ENCODE measurements around the gene ENOX1. TPM values are rescaled to one million over a fixed set of nuclear protein-coding genes. Genes with fewer than 3 reads are reported as not detected.

ENOX1 gene
- total RNA-seq, 1 donor from 2014 or later = 0.71 TPM

GRCh38 chr13:43802511-43802910 is 15.7 kb upstream of the ENOX1 start:
- no peak for DNase-seq (ENCODE audit: low read depth)
- TF ChIP-seq CTCF (IDR thresholded peaks at IDR 0.05; ENCODE audit: insufficient read depth, low read length, poor library complexity, severe bottlenecking) = no peak
- no peaks in the 10 kb centered on the region for H3K27me3 ChIP-seq (ENCODE audit: control insufficient read depth, insufficient read depth, low read length)
- H3K4me3 ChIP-seq (ENCODE audit: low read depth, low read length) = no peak overlapping the region
- no peaks in the 10 kb centered on the region for H3K36me3 ChIP-seq (ENCODE audit: control insufficient read depth, insufficient read depth, low read length)

GRCh38 chr13:43800828-43801227 is 14.1 kb upstream of the ENOX1 start:
- no peak for TF ChIP-seq CTCF (IDR thresholded peaks at IDR 0.05; ENCODE audit: insufficient read depth, low read length, poor library complexity, severe bottlenecking)
- no peak for DNase-seq (ENCODE audit: low read depth)

GRCh38 chr13:43799191-43799590 is 12.4 kb upstream of the ENOX1 start:
- no peaks in the 10 kb centered on the region for H3K36me3 ChIP-seq (ENCODE audit: control insufficient read depth, insufficient read depth, low read length)
- no peak for DNase-seq (ENCODE audit: low read depth)
- no peak overlapping the region for H3K4me3 ChIP-seq (ENCODE audit: low read depth, low read length)
- no peaks in the 10 kb centered on the region for H3K27me3 ChIP-seq (ENCODE audit: control insufficient read depth, insufficient read depth, low read length)
- TF ChIP-seq CTCF (IDR thresholded peaks at IDR 0.05; ENCODE audit: insufficient read depth, low read length, poor library complexity, severe bottlenecking) = no peak

More at GRCh38 chr13:43800828-43801227, 14.1 kb upstream of the ENOX1 start:
- Histone ChIP-seq H3K36me3 (ENCODE audit: control insufficient read depth, insufficient read depth, low read length) (no peaks in the 10 kb centered on the region), H3K4me3 (ENCODE audit: low read depth, low read length) (no peak overlapping the region), H3K27me3 (ENCODE audit: control insufficient read depth, insufficient read depth, low read length) (no peaks in the 10 kb centered on the region)

- DNase-seq (ENCODE audit: low read depth) = no peak
- no peaks in the 10 kb centered on the region for H3K36me3 ChIP-seq (ENCODE audit: control insufficient read depth, insufficient read depth, low read length)
- TF ChIP-seq CTCF (IDR thresholded peaks at IDR 0.05; ENCODE audit: insufficient read depth, low read length, poor library complexity, severe bottlenecking) = no peak
These were observed 11.1 kb upstream of the ENOX1 start for GRCh38 chr13:43797869-43798268.

GRCh38 chr13:43797159-43797558 is 10.4 kb upstream of the ENOX1 start:
- H3K36me3 ChIP-seq (ENCODE audit: control insufficient read depth, insufficient read depth, low read length) = no peaks in the 10 kb centered on the region
- TF ChIP-seq CTCF (IDR thresholded peaks at IDR 0.05; ENCODE audit: insufficient read depth, low read length, poor library complexity, severe bottlenecking) = no peak
- H3K4me3 ChIP-seq (ENCODE audit: low read depth, low read length) = no peak overlapping the region
- DNase-seq (ENCODE audit: low read depth) = no peak
- no peaks in the 10 kb centered on the region for H3K27me3 ChIP-seq (ENCODE audit: control insufficient read depth, insufficient read depth, low read length)

More at GRCh38 chr13:43797869-43798268, 11.1 kb upstream of the ENOX1 start:
- H3K27me3 ChIP-seq (ENCODE audit: control insufficient read depth, insufficient read depth, low read length) = no peaks in the 10 kb centered on the region
- no peak overlapping the region for H3K4me3 ChIP-seq (ENCODE audit: low read depth, low read length)

GRCh38 chr13:43794416-43794815 is 7.6 kb upstream of the ENOX1 start:
- no peak for DNase-seq (ENCODE audit: low read depth)
- H3K36me3 ChIP-seq (ENCODE audit: control insufficient read depth, insufficient read depth, low read length) = no peaks in the 10 kb centered on the region
- TF ChIP-seq CTCF (IDR thresholded peaks at IDR 0.05; ENCODE audit: insufficient read depth, low read length, poor library complexity, severe bottlenecking) = no peak
- H3K4me3 ChIP-seq (ENCODE audit: low read depth, low read length) = no peak overlapping the region
- H3K27me3 ChIP-seq (ENCODE audit: control insufficient read depth, insufficient read depth, low read length) = no peaks in the 10 kb centered on the region

Measured in kidney epithelial cell (primary cell).